Measurements from ENCODE around the gene ATP11B. TPM values are rescaled to one million over a fixed set of nuclear protein-coding genes. Genes with fewer than 3 reads are reported as not detected.

The ATP11B gene
- total RNA-seq, 3 donors from 2014 or later = 70.8 to 92.8 (median 77.3) TPM

DNA sequence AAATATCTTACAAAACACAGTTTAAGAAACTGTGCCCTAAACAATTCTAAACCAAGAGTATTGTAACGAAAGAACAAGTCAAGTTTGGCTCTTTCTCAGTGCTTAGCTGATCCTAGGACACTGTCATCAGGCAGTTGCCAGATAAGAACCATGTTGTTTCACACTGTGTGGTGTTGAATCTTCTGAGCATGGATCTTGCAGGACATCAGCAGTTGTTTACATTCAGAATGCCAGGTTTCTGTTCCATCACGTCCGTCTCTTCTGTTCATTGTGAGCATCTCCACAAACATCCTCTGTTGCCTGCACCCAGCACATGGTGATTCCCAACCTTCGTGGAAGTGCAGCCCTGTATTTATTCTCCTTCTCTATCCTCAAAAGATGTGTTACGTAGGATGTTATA is 119.2 kb downstream of the ATP11B start:
- TF ChIP-seq POLR2AphosphoS5 (IDR thresholded peaks at IDR 0.05) = no peak
- TF ChIP-seq POLR2A (IDR thresholded peaks at IDR 0.05) = no peak
- TF ChIP-seq, protein P1, sequence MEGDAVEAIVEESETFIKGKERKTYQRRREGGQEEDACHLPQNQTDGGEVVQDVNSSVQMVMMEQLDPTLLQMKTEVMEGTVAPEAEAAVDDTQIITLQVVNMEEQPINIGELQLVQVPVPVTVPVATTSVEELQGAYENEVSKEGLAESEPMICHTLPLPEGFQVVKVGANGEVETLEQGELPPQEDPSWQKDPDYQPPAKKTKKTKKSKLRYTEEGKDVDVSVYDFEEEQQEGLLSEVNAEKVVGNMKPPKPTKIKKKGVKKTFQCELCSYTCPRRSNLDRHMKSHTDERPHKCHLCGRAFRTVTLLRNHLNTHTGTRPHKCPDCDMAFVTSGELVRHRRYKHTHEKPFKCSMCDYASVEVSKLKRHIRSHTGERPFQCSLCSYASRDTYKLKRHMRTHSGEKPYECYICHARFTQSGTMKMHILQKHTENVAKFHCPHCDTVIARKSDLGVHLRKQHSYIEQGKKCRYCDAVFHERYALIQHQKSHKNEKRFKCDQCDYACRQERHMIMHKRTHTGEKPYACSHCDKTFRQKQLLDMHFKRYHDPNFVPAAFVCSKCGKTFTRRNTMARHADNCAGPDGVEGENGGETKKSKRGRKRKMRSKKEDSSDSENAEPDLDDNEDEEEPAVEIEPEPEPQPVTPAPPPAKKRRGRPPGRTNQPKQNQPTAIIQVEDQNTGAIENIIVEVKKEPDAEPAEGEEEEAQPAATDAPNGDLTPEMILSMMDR (IDR thresholded peaks at IDR 0.05) = no peak
- intact Hi-C loops (cut with DNase I; ENCODE audit: low total_unique reads) = no loop called here
- no peaks in the 10 kb centered on the region for H3K4me1 ChIP-seq

DNA sequence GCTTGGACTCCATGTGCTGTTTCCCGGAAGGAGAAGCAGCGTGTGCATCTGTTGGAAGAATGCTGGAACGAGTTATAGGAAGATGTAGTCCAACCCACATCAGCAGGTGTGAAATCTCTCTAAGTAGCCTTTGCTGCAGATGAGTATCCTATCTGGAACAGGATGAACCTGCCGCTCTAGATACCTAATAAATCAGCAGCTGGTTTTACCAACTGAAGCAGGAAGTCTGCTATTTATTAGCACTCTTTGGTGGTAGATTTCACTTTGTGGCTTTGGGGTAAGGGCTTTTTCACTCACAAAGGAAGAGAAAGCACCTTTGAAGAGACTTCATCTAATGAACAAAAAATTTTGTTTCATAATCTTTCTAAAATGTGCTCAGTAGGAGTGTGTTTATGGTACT is 120.6 kb downstream of the ATP11B start:
- no peak for DNase-seq (ENCODE audit: low spot score in 2 of 2)

More for the DNA sequence above, 119.2 kb downstream of the ATP11B start:
- Histone ChIP-seq H3K36me3 (no peaks in the 10 kb centered on the region), H3K27me3 (no peaks in the 10 kb centered on the region), H3K27ac (no peak overlapping the region), H3K9me3 (no peaks in the 10 kb centered on the region), H3K4me3 (no peak overlapping the region)
- no peak for DNase-seq (ENCODE audit: low spot score in 2 of 2)

DNA sequence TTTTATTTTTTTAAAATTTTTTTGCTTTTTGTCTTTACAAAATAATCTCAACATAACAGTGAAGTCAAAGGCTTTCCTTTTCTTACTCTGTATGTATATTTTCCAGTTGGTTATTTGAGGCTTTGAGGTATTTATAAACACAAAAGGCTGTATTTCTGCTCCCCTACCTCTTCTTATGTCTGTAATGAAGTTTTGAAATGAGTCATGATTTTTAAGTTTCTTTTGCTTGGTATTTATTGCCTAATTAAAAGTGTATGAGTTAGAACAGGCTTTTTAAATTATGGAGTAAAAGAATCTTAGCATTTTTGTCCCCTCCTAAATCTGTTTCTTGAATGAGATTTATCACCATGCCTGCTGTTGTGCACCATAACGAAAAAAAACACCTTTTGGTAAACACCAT is 121.0 kb downstream of the ATP11B start:
- H3K27me3 ChIP-seq = no peaks in the 10 kb centered on the region
- no peak overlapping the region for H3K27ac ChIP-seq
- no peak for TF ChIP-seq POLR2A (IDR thresholded peaks at IDR 0.05)
- TF ChIP-seq POLR2AphosphoS5 (IDR thresholded peaks at IDR 0.05) = no peak
- TF ChIP-seq, protein P1 (IDR thresholded peaks at IDR 0.05) = no peak
- no peaks in the 10 kb centered on the region for H3K4me1 ChIP-seq
- intact Hi-C loops (cut with DNase I; ENCODE audit: low total_unique reads) = no loop called here
- no peaks in the 10 kb centered on the region for H3K36me3 ChIP-seq
- H3K4me3 ChIP-seq = no peak overlapping the region
- no peak for DNase-seq (ENCODE audit: low spot score in 2 of 2)
- H3K9me3 ChIP-seq = no peaks in the 10 kb centered on the region

More for the DNA sequence above, 120.6 kb downstream of the ATP11B start:
- Histone ChIP-seq H3K4me1 (no peaks in the 10 kb centered on the region), H3K4me3 (no peak overlapping the region), H3K27ac (no peak overlapping the region), H3K36me3 (no peaks in the 10 kb centered on the region), H3K27me3 (no peaks in the 10 kb centered on the region), H3K9me3 (no peaks in the 10 kb centered on the region)
- TF ChIP-seq, protein P1 (IDR thresholded peaks at IDR 0.05) = no peak
- TF ChIP-seq POLR2A (IDR thresholded peaks at IDR 0.05) = no peak
- intact Hi-C loops (cut with DNase I; ENCODE audit: low total_unique reads) = no loop called here

DNA sequence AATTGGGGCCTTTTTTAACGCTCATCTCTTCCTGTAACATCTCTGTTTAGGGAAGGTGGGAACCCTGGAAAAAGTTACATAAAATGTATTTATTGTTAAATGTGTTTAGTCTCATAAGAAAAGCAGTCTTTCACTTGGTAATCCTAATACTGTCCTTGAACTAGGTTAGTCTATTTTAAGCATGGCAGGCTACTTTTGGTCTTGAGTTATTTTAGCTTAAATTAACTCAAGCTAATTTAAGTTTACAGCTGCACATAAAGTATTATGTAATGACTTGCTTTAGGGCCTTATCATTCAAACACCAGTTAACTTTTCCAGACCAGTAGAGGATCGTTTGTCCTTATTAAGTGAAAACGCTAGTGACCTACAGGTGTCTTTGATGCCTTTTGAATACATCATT is 123.8 kb downstream of the ATP11B start:
- no peaks in the 10 kb centered on the region for H3K36me3 ChIP-seq
- H3K27me3 ChIP-seq = no peaks in the 10 kb centered on the region
- H3K27ac ChIP-seq = no peak overlapping the region
- no peaks in the 10 kb centered on the region for H3K9me3 ChIP-seq
- TF ChIP-seq, protein P1 (IDR thresholded peaks at IDR 0.05) = no peak
- TF ChIP-seq POLR2A (IDR thresholded peaks at IDR 0.05) = no peak
- TF ChIP-seq POLR2AphosphoS5 (IDR thresholded peaks at IDR 0.05) = no peak
- no peak overlapping the region for H3K4me3 ChIP-seq
- intact Hi-C loops (cut with DNase I; ENCODE audit: low total_unique reads) = no loop called here
- DNase-seq (ENCODE audit: low spot score in 2 of 2) = no peak
- H3K4me1 ChIP-seq = no peaks in the 10 kb centered on the region

DNA sequence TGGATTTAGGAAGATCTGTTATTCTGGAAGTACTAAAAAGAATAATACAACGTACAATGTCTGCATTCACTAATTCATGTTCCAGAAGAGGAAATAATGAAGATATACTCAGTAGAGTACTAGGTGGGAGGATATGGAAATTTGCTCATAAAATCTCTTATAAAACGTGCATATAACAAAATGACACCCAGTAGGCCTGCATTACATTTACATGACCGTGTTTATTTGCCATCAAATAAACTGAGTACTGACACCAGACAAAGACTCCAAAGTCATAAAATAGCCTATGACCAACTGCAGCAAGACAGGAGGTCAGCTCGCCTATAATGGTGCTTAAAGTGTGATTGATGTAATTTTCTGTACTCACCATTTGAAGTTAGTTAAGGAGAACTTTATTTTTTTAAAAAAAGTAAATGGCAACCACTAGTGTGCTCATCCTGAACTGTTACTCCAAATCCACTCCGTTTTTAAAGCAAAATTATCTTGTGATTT is 126.6 kb downstream of the ATP11B start:
- H3K36me3 ChIP-seq = no peaks in the 10 kb centered on the region
- no peak overlapping the region for H3K27ac ChIP-seq
- TF ChIP-seq POLR2A (IDR thresholded peaks at IDR 0.05) = no peak
- no peak for DNase-seq (ENCODE audit: low spot score in 2 of 2)
- H3K4me3 ChIP-seq = no peak overlapping the region
- no peaks in the 10 kb centered on the region for H3K27me3 ChIP-seq
- intact Hi-C loops (cut with DNase I; ENCODE audit: low total_unique reads) = no loop called here
- H3K9me3 ChIP-seq = no peaks in the 10 kb centered on the region
- no peaks in the 10 kb centered on the region for H3K4me1 ChIP-seq

Measured in breast epithelium (tissue), 4 donors.